NCI-H1930 (cell line): ENCODE results near the gene FOXRED2.
"Not testable (repeated sequence)": the region's sequence is repeated elsewhere in the genome, so short reads cannot be mapped to it uniquely, and the experiment has no call there.

Experiments
- DNase-seq, 2 experiments: peaks; one replicate each; lab custom pipeline; 2025; lab: John Stamatoyannopoulos, UW

Gene FOXRED2

DNA sequence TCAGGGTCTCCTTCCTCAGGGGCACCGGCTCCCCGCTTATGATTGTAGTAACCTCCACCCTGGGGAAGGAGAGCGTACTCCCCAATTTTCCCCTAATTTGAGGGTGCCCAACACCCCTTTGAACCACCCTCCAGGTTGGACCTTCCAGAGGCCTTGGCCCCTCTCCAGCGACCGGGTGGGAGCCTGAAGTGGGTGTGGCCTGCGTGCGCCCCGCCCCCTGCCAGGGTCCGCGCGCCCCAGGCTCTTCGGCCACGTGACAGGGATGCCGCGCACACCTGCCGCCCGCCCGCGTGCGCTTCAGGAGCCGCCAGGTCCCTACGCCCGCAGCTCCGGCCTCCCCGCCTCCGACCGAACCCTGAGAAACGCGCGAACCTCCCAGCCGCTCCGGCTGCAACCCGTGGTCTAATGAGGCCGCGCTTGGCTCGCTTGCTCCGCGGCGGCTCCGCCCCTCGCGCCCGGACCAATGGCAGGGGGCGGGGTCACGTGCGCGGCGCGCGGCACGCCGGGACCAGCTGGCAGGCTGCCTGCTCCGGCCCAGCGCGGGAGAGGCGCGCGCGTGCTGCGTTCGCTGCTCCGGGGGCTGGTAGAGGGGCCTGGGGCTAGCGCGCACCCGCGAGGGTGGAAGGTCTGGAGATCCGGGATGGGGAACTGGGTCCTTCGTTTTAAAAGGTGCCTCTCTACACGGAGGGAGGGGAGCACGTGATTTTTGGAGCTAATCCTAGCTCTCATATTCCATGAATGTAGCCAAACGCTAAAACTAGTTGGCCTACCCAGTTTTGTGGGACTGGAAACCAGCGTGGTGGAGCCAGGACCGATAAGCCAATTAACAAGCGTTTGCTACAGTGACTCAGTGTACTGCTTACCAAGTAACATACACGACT is at the start of gene FOXRED2:
Gene FOXRED2, minus strand, starts transcription at position 404 of the 881 bp plus-strand sequence. CDS start 618 bp downstream, outside the sequence.
- DNase-seq, result peak; percentile 84 to 91

DNA sequence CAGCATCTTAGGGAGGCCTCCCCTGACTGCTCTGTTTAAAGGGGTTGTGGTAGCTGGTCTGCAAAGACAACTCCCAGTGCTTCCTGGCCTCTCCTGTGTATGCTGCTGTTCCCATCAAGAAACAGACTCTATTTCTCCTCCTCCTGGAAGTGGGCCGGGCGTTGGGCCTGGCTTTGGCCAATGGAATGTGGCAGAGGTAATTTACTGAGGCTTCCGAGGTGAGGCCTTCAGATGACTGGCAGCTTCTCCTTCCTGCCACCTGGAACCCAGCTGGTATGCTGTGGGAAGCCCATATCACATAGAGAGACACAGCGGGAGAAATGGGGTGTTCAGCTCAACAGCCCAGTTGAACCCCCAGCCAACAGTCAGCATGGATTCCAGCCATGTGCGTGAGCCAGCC is 47.3 kb upstream of the FOXRED2 start:
- no peak for DNase-seq

DNA sequence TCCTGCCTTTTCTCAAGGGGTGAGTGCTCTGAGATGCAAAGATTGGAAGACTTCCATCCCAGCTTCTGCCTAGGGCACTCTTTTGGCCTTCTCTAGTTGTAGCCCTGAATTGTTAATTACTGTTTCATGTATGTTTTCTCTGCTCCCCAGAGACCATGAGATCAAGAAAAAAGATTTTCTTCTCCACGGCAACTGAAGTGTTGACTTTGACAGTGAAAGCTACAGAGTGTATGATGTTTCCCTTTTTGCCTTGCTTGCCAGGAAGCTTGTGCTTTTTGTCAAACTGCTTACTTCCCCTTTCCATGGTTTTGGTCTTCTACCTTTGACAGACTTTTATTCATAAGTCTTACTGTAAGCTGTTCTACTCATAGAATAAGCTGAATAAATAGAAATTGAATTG is 45.4 kb upstream of the FOXRED2 start:
- no peak for DNase-seq

DNA sequence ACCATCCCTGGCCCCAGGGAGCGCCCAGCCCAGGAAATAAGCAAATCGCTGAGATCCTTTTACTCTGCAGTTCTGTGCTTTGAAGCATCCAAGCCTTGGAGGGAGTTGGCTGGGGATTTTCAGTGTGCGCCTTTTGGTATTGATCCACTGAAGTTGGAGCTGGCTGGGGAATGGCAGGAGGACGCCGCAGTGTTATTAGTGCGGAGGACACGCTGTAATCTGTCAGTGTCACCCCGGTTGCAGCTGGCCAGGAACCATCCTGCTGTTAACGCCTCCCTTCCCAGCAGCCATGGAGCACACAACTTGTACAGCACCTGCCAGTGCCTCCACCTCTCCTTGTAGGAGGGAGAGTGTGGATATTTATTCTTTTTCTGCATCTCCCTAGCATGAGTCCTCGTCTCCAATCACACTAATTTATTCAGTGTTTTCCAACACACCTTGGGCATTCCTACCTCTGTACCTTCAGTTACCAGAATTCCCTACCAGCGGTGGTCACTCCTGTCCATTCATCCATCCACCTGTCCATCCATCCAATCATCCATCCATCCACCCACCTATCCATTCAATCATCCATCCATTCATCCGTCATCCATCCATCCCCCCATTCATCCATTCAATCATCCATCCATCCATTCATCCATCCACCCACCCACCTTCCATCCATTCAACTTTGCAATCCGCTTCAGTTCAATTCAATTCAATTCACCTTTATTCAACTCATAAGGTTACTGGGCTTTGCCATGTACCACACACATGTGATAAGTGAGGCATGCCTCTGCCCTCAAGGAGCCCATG is 44.1 kb upstream of the FOXRED2 start:
- no peak for DNase-seq

DNA sequence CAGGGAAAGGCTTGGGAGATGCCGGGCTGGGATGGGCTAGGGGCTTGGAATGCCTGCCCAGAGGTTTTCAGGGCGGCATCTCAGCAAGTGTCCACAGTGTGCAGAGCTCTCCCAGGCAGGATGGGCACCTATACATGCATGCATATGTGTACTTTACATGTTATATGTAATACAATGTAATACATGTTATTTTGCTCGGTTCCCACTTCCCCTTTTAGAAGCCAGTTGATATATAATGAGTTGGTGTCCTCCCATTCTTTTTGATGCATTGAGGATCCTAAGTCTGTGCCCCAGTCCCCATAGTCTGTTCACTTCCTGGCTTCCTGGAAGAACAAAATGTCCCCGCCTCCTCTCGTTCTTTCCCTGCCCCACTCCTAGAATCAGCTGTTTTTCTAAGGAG is 42.2 kb upstream of the FOXRED2 start:
- no peak for DNase-seq

DNA sequence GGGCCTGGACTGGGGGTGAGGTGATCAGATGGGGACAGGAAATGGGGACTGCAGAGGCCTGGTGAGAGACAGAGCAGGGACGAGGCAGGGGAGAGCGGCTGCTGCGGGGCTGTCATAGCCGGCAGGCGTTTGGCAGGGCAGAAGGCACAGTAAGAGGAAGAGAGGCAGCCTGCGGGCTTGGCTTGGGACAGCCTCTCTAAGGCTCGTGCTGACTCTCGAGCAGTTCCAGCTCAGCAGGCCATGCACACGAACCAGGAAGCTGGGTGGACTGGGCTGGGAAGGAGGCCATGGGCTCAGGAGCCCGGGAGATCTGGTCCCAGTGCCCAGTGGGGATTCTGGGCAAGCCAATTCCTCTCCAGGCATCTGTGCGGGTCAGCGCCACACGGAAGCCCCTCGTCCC is 41.8 kb upstream of the FOXRED2 start:
- DNase-seq, result no peak

DNA sequence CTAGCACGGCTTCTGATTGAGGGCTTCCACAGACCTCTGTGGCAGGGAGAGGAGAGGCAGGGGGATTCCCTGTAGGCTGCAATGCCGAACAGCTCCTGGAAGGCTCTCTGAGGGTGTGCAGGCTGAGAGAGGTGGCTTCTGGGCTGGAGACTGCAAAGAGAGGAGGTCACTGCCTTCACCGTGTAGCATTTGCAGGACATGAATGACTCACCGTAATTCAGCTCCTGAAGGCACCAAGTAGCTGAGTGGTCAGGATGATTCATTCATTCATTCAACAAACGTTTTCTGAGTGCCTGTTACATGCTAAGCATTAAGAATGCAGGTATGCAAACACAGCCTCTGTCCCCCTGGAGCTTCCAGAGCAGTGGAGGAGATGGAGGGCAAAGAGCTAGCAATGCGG is 40.1 kb upstream of the FOXRED2 start:
- DNase-seq, result no peak

DNA sequence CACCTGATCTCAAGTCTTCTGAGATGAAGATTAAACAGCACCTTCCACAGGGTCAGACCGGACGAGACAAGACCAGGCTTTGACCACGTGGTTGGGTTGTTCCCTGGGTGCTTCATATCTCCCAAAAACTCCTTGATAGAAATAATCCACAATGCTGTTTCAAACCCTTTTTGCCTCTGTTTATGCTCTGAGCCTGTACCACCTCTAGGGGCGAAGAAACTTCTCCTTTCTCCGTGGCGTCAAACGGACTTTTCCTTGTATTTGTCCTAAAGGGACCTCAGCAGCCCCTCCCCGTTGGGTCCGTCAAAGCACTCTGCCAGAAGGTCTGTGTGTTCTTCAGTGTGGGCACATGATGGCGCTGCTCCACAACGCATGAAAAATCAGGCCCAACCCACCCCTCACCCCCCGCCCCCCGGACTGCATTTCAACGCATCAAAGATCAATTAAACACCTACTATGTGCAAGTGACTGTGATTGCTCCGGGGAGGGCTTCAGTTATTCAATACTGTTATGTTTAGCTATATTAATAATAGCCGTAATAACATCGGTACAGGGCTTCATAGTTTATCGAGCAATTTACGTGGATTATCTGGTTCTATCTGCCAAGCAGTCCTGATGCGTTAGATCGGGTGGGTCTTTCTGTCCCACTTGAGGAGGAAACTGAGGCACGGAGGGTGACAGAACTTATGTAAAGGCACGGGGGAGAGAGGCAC is 39.4 kb upstream of the FOXRED2 start:
- peak in 1 of 2 experiments; percentile 48 for DNase-seq

DNA sequence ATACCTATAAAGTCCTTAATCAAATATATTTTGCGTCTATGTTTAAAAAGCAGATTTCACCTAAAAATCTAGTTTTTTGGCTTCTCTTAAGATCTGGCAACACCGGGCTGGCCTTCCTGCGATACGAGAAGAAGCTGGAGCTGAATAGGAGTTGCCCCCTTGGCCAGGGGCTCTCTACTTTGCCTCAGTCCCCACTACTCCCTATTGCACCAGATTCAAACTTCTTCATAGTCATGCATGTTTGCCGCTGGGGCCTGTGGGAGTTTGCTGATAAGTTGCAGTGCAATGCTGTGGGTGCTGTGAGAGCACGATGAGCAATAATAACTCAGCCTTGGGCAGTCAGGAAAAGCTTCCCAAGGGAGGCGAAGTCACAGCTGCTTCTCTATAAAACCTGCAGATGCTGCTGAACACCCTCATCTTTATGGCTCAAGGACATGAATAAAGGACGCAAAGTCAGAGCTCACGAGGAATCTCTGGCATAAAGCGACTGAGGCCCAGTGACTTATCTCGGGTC is 37.3 kb upstream of the FOXRED2 start:
- DNase-seq, result no peak

DNA sequence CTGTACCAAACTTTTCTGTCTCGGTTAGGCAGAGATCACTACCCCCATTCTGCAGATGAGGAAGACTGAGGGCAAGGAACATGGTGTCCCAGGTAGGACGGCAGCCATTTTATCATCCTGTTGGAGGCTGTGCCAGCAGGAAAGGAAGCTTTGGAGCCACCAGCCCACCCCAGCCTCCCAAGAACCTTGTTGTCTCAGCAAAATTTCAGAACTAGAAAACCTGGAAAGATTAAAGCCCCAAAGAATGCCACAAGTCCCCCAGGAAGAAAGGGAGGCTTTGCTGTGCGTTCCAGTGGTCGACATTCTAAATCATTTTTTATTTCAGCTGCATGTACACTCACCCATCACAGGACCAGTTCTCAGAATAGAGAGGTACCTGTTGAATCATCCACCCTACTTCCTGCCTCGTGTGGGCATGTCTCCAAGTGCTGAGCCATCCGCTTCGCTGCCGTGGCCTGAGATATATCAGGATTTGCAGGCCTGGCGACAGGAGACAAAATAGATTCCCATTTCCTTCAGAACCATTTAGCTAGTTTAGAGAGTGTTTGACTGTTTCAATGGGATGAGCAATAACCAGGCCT is 35.1 kb upstream of the FOXRED2 start:
- DNase-seq, result no peak

DNA sequence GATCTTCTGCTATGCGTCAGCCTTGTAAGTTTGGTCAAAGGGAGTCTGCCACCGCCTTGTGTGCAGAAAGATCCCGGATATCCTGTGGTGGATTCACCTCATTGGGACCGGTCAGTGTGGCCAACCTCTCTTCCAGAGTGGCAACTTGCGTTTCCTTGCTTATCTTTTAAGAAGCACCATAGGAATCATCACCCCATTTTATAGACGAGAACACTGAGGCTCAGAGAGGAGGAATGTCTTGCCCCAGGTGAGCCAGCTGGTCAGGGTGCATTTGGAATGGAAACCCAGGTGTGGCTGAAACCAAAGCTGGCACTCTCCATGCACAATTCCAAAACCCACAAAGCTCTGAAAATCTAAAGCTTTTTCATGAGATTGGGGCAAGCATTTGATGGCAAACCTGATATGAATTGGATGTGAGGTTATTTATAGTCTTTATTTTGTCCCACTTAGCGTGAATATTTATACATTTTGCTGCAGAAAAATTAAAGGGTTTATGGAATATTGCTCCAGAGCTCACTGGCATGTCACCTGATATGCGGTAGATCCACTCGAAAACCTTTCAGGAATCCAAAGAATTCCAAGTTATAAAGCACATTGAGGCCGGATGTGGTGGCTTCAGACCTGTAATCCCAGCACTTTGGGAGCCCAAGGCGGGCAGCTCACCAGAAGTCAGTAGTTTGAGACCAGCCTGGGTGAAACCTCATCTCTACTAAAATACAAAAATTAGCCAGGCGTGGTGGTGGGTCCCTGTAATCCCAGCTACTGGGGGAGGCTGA is 34.2 kb upstream of the FOXRED2 start:
- no peak for DNase-seq

DNA sequence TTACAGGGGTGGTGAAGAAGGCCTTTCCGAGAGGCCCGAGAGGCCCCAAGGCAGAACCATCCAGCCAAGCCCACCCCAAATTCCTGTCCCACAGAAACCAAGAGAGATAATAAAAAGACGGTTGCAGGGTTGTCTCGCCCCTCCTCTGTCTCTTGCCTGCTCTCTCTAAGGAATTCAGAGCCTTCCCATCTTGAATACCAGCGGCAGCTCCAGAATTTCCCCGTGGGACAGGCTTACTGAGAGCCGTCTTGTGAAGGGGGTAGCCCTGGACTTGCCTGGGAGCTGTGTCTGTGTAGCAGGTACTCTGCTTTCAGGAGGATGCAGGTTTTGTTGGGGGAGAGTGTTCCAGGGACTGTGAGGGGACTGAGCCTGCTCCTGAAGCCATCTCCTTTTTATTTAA is 31.7 kb upstream of the FOXRED2 start:
- DNase-seq, result no peak

DNA sequence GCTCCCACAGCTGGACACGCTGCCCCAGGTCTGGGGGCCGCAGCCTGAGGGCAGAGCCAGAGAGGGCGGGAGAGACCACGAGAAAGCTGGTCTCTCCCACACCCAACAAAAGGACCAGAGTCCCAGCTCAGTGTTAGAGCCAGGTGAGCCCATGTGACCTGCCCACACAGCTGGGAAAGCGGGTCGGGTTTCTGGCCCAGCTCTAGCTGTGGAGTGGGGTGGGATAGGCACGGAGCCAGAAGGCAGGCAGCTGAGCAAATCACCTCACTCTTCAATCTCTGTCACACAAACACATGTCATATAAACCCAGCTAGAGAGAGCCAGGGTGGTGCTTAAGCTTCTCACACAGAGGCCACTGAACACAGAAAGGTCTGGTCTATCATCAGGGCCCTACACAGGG is 29.9 kb upstream of the FOXRED2 start:
- no peak for DNase-seq

DNA sequence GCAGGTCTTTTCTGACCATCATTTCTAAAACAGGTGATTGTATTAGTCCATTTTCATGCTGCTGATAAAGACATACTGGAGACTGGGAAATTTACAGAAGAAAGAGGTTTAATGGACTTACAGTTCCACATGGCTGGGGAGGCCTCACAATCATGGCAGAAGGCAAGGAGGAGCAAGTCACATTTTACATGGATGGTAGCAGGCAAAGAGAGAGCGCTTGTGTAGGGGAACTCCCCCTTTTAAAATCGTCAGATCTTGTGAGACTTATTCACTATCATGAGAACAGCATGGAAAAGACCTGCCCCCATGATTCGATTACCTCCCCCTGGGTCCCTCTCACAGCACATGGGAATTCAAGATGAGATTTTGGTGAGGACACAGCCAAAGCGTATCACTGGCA is 26.5 kb upstream of the FOXRED2 start:
- not testable (repeated sequence) for DNase-seq

DNA sequence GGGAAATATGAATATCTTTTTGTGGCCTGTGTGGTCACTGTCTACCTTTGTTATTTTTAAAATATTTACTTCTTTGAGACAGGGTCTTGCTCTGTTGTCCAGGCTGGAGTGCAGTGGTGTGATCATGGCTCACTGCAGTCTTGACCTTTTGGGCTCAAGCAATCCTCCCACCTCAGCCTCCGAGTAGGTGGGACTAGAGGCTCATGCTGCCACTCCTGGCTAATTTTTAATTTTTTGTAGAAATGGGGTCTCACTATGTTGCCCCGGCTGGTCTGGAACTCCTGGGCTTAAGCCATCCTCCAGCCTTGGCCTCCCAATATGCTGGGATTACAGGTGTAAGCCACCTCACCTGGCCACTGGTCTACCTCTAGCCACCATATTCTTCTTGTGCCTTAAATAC is 25.6 kb upstream of the FOXRED2 start:
- no peak for DNase-seq

DNA sequence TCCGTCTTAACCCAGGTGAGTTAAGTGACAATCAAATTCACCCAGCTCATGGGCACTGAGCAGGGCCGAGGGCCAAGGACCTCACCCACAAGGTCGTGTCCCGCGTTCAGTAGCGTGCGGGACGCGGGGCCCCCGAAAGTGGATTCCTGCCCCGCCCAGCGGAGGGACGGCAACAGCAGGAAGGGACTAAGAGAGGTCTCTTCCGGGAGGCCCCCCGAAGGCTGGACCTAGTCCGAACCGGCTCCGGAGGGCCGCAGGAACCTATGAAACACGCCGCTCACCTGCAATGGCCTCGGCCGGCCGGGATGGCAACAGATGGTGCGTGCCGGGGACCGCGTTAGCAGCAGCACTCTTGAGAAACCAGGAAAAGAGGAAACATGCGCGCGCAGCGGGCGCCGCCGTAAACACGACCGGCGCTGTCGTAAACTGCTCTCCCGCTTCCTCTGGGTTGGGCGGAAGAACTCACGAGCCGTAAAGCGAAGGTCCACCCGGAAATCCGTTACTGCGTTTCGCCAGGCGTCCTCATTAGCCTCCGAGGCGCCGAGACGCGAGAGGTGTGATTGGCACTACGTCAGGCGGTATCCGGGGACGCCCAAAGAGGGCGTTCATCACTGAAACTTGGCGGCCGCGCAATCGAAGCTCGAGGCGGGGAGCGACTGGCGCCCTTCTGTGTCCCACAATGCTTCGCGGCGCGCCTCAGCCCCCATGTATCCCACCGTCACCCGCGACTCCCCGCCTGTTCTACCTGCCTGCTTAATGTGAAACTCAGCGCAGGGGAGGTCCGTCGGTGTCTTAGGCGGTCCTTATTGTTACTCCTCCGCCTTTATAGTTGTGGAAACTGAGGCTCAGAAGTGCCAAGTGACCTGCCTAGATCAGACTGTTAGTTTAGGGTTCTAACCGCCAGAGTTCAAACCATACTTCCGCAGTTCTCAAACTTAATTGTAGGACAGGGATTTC is 22.2 kb upstream of the FOXRED2 start, which contains the start of gene EIF3D:
Gene EIF3D, minus strand, starts transcription at position 372 of the 957 bp plus-strand sequence. CDS start 3,045 bp downstream, outside the sequence.
- DNase-seq, result peak; percentile 99

DNA sequence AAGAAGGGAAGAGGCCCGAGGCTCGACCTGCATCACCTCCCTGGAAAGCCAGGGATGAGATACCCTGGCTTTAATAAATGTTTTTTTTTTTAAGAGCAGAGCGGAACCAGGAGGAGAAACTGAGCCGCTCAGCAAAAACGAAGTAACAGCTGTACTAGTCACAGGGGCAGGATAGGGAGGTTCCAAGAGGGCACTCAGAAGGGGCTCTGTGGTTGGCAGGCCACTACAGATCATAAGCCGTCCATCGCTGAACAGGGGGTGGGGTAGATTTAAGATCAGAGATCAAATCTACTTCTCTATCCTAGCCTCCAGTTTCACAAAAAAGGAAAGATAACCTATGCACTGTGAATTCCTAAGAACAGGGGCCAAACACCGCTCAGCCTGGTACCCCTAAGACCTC is 21.5 kb upstream of the FOXRED2 start:
- no peak for DNase-seq

DNA sequence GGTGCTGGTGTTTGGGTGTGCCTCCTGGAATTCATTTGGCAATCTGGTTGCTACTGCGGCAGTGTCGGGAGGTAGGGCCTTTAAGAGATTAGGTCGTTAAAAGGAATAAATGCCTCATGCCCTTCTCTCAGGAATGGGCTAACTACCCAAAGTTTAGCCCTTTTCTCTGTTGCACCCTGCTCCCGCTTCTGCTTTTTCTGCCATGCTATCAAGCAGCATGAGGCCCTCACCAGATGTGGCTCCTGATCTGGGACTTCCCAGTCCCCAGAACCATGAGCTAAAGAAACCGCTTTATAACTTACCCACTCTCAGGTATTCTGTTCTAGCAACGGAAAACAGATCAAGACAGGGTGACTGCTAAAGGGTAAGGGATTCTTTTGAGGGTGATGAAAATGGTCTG is 15.8 kb upstream of the FOXRED2 start:
- DNase-seq, result no peak

DNA sequence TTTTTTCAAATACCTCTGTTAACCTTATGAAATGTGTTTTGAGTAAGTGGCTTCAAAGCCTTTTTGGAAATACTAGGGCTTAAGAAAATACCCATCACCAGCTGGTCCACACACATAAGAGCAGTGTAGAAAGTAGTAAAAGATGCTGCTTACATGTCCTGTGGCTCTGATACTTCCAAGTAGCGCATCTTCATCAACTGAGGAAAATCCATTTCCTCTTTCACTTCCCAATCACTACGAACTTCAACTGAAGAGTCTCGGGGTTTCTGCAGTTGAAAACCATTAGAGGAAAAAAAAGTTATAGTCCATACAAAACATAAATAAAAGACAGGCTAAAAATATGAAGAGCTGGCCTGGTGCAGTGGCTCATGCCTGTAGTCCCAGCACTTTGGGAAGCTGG is 13.6 kb upstream of the FOXRED2 start:
- DNase-seq, result no peak

DNA sequence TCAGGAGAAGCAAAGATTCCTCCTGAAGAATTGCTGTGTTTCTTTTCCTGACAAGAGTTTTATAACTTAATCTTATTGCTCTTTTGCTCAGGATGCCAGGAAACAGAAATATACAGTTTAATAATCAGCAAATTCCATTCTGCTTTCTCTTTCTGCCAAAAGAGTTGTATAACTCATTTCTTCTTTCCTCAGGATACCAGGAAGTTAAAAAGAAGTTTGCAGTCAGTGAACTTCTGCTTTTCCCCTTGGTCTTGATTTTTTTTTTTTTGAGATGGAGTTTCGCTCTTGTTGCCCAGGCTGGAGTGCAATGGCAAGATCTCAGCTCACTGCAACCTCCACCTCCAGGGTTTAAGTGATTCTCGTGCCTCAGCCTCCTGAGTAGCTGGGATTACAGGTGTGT is 13.1 kb upstream of the FOXRED2 start:
- not testable (repeated sequence) for DNase-seq
